HG02840 (cell line): Measurements from ENCODE around the gene ASCC1.
"Not testable (repeated sequence)": the region's sequence is repeated elsewhere in the genome, so short reads cannot be mapped to it uniquely, and the experiment has no call there.

ENCODE experiments used
- ATAC-seq: cut with Tn5 transposase; IDR thresholded peaks from one replicate; pipeline ENCODE4 v1.9.1; 2021; ENCODE audit warnings: mild to moderate bottlenecking, moderate library complexity, moderate number of reproducible peaks; ENCODE audit not compliant: unreplicated experiment, low FRiP score

Gene ASCC1

DNA sequence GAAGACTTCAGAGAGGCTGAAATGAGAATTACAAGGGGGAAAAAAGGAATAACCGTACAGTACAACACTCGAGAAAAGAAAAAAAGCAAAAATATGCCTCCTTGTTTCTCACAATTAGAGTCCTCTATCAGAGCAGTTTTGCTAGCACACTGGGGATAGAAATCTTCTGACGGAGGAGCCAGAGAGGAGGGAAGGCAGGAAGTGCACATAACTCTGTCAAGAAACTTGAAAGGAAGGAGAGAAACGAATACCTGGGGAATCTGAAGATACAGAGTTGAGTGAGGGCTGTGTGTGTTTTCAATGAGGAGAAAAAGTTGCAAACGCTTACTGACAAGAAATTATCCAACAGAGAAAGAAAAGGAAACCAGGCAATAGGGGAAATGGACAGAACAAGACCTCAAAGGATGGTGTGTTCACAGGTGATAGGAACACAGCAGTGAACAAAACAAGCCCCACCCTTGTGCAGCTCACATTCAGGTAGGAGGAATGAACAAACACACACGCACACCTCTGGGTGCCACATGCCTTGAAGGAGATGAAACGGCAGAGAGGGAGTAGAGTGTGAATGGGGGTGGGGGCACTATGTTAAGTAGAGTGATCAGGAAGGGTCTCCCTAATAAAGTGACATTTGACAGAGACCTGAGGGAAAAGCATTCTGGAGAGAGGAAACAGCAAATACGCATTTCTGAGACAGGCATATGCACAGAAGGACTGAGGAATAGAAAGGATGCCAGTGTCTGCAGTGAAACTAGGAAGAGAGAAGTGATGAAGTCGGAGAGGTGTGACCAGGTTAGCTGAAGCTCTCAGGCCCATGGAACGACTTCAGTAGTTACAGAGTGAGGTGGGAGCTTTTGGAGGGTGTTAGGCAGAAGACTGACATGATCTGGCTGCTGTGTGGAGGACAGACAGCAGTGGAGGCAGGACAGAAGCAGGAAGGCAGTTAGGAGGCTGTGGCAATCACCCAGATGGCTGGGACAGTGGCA lies 81.0 kb downstream of the ASCC1 start:
- ATAC-seq = no peak

DNA sequence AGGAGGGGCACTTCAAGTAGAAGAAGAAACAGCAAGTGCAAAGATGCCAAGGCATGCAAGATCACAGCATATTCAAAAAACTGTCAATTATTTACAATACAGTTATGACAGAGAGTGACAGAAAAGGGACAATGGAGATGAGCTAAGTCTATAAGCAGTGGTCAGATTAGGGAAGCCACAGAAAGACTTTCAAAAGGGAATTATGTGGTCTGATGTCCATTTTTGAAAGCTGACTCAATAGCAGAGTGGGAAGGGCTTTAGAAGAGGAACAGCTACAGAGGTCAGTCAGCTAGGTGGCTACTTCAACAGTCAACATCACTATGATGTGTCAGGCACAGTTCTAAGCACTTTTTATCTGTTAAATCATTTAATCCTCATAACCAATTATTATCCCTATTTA lies 82.6 kb downstream of the ASCC1 start:
- ATAC-seq = peak; percentile 71

DNA sequence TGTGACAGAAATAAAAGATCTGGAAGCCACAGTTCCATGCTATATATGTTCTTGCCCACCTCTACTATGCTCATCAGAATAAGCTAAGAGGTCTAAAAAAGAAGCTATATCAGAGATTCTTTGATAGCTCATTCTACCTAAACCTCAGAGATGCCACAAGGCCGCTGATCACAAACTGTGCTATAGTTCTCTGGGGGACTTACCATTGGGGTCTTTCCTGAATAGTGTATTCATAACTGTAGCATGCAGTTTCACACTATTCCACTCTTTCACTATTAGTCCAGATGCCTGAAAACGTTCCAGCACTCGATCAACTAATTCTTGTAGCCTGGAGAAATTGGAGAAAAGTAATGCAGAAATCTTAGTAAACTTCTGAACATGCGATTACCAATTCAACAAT lies 83.2 kb downstream of the ASCC1 start:
- ATAC-seq = no peak

DNA sequence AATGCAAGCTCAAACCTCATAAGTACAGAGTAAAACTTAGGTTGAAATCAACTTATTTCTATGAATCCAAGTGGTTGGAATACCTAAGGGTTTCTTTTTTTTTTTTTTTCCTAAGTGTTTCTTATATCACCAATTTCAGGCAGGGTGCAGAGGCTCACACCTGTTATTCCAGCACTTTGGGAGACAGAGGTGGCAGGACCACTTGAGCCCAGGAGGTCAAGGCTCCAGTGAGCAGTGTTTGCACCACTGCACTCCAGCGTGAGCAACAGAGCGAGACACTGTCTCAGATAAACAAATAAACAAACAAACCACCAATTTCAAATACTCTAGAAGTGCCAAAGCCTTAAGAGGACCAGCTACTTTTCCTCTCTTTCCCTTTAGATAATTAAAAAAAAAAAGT lies 88.5 kb downstream of the ASCC1 start:
- ATAC-seq = no peak

DNA sequence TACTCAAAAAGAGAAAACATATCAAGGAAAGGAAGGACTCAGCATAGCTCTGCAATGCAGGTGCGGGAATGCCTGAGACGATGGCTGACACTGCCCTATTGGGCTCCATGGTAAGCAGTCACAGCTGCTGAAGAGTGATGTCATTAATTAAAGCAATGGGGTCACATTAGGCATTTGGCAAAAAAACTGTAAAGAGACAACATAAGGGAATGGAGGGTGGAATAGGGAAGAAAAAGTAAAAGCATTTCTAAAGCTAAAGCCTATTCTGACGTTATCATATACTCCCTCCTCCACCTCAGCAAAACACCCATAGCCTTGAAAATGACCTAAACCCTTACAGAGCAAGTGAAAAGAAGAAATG lies 89.2 kb downstream of the ASCC1 start:
- ATAC-seq = no peak

DNA sequence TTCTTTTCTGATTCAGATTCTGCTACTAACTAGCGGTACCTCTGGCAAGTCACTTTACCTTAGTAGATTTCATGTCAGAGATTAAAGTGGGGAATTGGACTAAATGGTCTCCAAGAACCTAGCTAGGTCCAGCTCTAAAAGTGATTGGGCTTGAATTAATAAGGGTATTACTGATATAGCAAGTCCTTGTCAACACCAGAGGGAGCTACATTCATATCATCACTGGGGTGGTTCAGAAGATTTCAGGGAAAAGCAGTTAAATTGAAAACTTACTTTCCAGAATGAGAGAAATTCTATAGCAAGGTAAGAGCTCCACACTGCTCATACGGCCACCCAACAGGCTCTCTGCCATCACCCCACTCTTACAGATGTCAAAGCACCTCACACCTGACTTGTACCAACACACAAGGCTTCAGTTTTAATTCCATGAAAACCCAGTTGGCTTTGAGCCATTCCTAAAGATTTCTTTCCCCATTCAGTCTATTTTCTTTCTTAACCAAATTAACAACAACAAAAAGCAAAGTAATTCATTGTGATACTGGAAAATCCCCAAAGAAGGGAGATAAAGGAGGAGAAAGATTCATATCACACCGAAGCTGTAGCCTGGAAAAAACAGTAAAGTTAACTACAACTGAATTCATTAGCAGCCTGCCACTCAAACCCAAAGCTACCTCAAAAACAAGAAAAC lies 89.7 kb downstream of the ASCC1 start:
- ATAC-seq = no peak

DNA sequence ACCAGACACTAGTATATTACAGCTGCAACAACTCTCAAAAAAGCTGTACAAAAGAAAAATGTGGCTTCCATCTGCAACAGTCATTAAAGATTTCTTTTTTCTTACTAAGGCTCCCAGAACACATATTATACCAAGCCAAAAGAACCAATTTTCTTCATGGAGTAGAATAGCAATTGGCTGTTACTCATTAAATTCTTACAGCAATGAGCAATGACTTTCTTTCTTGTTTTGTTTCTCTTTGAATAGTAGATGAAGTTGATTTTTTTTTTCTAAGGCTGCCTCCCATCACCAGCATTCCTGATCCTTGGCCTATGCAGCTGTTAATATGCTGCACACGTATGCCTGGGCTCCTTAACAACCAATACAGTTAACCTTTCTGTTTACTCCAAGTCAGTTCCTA lies 91.1 kb downstream of the ASCC1 start:
- no peak for ATAC-seq

DNA sequence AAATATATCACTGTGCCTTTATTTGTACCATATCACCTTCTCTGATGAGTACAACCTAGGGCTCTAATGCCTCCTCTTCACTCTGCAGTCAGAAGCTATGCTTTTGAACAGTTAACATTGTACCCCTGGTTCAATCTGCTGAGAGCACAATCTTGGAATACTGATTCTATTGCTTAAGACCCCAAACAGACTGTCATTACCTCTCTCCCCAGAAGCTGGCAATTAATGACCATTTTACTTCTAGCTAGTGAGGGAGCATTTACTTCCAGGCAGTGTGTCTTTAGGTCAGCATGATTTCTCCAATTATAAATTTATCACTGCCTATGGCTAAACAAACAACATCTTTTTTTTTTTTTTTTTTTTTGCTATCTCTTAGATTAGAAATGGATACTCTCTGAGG lies 91.7 kb downstream of the ASCC1 start:
- no peak for ATAC-seq

DNA sequence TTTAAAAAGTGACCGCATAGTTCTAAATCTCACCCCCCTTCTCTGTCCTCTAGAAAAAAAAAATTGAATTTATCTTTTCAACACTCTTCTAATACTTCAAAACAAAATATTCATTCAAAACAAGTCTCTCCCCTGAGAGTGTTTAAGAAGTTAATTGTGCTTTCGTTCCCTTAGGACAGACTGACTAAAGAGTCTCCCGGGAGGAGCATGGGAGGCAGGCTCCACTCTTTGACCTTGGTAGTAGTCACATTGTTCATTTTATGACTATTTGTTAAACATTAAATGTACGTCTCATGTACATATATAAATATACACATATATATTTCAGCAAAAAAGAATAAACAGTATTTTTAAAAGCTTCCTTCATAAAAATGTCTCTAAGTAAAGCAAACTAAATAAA lies 92.5 kb downstream of the ASCC1 start:
- no peak for ATAC-seq

DNA sequence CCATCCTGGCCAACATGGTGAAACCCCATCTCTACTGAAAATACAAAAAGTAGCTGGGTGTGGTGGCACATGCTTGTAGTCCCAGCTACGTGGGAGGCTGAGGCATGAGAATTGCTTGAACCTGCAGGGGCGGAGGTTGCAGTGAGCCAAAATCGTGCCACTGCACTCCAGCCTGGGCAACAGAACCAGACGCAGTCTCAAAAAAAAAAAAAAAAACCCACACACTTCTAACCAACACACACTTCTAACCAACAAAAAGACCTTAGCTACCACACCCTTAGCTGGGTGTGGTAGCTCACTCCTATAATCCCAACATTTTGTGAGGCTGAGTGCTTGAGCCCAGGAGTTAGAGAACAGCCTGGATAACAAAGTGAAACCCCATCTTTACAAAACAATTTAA lies 93.9 kb downstream of the ASCC1 start:
- no peak for ATAC-seq

DNA sequence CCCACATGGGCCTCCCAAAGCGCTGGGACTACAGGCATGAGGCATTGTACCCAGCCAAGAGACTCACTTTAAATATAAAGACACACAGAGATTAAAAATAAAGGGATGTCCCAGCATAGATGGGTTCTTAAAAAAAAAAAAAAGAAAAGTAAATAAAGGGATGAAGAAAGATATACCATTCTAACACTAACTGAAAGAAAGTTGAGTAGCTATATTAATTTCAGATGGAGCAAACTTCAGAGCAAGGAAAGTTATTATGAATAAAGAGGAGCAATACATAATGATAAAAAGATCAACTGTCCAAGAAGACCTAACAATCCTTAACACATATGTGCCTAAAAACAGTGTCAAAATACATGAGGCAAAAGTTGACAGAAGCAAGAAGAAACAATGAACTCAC lies 94.7 kb downstream of the ASCC1 start:
- ATAC-seq = no peak

DNA sequence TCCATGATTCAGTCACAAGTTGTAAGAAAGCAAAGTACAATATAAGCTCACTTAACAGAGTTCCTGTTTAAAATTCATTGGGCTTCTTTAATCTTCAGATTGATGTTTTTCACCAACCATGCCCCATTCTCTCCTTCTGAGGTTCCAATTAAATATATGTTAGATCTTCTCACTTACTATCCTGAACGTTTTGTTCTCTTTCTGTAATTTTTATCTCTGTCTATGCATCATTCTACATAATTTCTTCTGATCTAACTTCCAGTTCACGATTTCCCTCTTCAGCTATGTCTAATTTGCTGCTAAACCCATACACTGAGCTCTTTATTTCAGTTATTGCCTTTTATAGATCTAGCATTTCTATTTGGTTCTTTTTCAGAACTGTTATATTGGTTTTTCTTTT lies 99.7 kb downstream of the ASCC1 start:
- no peak for ATAC-seq

DNA sequence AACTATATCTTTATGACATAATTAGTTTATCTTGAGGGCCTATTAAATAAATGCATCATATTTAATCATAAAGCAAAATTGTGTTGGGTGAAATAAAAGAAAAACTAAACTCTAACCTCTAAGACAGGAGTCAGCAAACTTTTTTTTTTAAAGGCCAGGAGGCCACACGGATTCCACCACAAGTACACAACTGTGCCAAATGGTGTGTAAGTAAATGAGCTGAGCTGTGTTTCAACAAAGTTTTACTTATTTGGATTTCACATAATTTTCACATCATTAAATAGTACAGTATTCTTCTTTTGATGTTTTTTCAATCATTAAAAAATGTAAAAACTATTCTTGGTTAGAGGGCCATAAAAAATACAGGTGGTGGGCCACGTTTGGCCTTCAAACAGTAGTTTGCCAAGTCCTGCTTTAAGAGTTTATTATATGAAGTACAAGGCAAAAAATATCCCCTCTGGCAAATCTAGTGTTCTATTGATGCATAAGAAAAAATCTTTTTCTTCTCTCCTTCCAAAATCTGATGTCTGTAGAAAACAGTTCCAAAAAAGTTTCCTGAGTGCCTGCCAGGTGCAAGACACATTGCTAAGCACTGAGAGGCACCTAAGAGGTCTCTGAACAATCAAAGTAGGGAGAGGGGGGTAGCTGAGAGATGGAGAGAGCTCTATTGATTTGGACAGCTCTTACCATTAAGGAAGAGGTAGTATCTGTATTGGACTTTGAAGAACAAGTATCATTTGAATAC lies 101.2 kb downstream of the ASCC1 start:
- ATAC-seq = no peak

DNA sequence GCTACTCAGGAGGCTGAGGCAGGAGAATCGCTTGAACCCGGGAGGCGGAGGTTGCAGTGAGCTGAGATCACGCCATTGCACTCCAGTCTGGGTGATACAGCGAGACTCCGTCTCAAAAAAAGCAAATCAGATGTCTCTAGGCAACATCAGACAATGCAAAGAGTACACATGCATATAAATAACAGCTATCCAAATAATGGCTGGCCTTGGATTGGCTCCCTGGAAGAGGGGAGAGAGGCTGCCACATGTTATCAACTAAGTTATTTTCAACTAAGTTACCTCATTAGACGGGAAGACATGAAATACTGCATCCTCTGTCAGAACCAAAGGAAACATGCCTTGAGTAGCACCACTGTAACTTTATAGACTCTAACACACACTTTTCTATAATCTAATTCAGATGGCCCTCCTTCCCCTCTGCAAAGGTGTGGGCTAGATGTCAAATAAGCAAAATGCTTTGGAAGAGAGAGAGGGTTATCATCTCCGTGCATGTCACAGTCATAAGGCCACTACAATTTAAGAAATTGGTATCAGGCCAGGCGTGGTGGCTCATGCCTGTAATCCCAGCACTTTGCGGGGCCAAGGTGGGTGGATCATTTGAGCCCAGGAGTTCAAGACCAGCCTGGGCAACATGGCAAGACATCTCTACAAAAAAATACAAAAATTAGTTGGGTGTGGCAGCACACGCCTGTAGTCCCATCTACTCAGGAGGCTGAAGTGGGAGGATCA lies 105.2 kb downstream of the ASCC1 start:
- ATAC-seq = no peak

DNA sequence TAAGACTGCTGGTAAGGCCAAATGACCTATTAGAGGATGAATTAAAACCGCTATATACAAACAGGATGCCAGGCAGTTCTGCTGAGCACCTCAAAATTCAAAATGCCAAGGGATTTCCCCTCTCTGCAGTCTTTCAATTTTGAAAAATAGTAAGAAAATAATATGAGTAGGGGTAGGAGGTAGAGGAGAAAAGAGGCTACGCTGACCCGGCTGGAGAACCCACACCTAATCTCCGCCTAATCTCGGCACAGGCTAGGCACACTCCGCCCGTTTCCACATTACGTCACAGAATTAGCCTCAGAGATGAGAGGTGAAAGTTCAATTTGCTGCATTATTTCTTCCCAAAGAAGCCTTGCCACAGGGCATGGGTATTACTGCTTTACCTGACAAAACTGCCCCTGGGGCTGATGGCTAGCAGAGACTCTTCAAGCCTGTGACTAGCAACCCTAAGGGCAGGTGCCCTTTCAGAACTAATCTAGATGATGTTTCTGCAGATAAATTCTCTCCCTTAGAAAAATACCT lies 106.4 kb downstream of the ASCC1 start:
- ATAC-seq = no peak

DNA sequence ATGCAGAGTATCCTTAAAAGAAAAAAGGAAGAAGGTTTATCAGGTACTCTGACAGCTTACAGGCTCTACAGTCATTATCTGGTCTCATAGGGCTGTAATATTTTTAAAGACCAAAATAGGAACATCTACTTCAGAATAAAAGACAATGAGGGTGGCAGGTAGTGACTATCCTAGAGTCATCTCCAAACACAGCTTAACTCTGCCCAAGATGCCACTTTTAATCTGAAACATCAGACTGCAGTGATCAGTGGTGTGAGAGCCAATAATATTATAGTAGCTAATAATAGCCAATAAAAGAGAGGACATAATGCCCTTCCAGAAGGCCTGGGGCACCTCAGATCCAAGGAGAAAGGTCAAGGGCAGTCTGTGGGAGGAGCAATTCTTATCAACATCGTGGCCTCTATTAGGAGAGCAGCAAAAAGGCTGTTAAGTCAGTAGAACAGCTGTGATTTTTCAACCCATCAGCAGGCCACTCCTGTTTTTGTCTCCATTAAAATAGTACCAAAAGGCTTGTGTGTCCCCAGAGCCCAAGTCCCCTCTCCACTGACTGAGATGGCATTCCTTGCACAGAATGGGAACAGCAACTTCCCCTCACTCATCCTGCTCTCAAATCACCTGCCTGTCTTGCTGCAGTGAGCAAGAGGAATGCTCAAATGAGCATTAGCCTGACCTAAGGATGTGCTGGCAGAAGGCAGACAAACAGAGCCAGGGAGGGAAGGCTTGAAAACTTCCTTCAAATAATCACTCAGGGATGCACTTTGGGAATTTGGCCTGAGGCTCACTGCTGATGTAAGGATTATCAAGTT lies 107.0 kb downstream of the ASCC1 start:
- no peak for ATAC-seq

DNA sequence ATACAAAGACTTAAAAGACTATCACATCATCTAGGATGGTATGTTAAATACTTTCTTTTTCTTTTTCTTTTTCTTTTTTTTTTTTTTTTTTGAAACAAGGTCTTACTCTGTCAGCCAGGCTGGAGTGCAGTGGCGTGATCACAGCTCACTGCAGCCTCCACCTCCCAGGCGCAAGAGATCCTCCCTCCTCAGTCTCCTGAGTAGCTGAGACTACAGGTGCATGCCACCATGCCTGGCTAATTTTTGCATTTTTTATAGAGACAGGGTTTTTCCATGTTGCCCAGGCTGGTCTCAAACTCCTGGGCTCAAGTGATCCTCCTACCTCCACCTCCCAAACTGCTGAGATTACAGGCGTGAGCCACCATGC lies 108.1 kb downstream of the ASCC1 start:
- not testable (repeated sequence) for ATAC-seq

DNA sequence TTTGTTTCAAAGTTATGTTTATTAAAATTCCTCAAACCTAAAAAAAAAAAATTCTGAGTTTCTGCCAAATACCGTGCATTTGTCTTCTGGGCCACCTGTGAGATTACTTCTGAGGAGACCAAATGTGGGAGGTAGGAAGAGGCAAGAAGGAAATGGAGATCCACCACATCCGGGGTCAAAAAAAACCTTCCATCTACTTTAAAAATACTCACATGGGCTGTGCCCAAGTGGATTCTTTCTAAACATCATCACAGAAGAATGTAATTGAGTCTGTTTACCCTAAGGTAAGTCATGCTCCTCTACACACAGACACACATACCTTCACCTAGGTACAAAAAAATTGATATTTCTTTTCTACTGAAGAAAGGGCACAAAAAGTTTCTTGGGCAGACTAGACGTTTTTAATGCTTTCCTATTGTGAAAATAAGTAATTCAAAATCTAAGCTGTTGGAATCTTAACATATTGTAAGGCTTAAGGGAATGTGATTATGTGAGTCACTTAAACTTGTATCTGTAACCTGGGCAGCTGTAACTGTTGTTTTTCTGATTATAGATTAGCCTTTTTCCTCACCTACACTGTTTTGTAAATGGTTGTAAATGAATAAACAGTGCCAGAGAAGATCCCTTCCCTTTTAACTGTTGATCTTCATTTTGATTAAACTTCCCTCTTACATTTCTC lies 108.6 kb downstream of the ASCC1 start:
- no peak for ATAC-seq

DNA sequence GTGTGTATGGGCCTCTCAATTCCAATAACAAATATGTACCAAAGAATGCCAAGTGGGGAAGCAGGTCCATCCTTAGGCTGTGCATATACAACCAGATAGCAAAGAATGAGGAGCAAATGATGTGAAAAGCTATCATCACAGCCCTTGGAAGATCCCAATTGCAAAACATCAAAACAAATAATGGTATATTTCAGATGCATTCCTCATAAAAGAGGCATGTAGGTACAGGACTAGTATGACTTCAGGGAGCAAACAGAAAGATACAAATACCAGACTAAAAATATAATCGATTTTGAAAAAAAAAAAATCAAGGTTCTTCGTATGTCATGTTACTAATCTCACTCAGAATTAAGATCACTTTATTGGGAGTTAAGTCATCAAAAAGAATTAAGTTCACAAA lies 109.2 kb downstream of the ASCC1 start:
- no peak for ATAC-seq
